Neural crest cell (in vitro differentiated cells): ENCODE data around the gene RBBP5. TPM values are rescaled to one million over a fixed set of nuclear protein-coding genes. Genes with fewer than 3 reads are reported as not detected.

Experiments
- DNase-seq: peaks from one replicate; pipeline ENCODE4 v3.0.0; 2021; ENCODE audit warnings: low read depth, mixed read lengths, low spot score
- H3K27ac Mint-ChIP-seq: one replicate; pipeline ENCODE4 v1.8.0; 2021; ENCODE audit warnings: mild to moderate bottlenecking, mixed read lengths; ENCODE audit not compliant: unreplicated experiment
- H3K27me3 Mint-ChIP-seq: 2 replicates; pipeline ENCODE4 v1.8.0; 2021; ENCODE audit warnings: low read depth, mild to moderate bottlenecking, mixed read lengths
- H3K36me3 Mint-ChIP-seq: 2 replicates; pipeline ENCODE4 v1.8.0; 2021; ENCODE audit warnings: low read depth, mild to moderate bottlenecking, mixed read lengths
- H3K4me1 Mint-ChIP-seq: 2 replicates; pipeline ENCODE4 v1.8.0; 2021; ENCODE audit warnings: mixed read lengths
- H3K4me3 Mint-ChIP-seq: one replicate; pipeline ENCODE4 v1.8.0; 2021; ENCODE audit warnings: mild to moderate bottlenecking, mixed read lengths
- H3K9me3 Mint-ChIP-seq: 2 replicates; pipeline ENCODE4 v1.8.0; 2021; ENCODE audit warnings: mixed read lengths
- total RNA-seq: library from RNA; stranded (reverse); gene quantifications from 2 replicates; pipeline ENCODE4 v1.2.1, GENCODE V29; 2021
- TF ChIP-seq, protein P1 (sequence below): fragments of 200-600 bp; sonication (generic); conservative IDR thresholded peaks from 2 replicates; pipeline ENCODE4 v1.5.0; 2021; ENCODE audit warnings: antibody characterized with exemption, mild to moderate bottlenecking

Gene RBBP5
- total RNA-seq, 1 donor from 2014 or later, result 22.8 TPM

DNA sequence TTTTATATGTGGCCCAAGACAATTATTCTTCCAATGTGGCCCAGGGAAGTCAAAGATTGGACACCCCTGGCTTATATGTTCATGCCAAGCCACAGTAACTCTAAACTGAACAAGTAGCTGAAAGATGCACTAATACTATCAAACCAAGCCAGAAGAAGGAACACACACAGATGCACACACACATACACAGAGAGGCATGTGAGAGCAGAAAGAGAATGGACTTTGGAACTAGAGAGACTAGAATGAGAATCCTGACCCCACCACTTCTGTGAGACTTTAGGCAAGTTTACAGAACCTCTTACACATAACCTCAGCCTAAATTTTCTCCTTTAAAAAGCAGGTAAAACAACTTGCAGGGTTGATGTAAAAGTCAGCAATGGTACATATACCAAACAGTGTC lies 26.4 kb downstream of the RBBP5 start:
- no peak for DNase-seq
- H3K36me3 Mint-ChIP-seq, result peaks cover 16% of the 10 kb centered on the region

DNA sequence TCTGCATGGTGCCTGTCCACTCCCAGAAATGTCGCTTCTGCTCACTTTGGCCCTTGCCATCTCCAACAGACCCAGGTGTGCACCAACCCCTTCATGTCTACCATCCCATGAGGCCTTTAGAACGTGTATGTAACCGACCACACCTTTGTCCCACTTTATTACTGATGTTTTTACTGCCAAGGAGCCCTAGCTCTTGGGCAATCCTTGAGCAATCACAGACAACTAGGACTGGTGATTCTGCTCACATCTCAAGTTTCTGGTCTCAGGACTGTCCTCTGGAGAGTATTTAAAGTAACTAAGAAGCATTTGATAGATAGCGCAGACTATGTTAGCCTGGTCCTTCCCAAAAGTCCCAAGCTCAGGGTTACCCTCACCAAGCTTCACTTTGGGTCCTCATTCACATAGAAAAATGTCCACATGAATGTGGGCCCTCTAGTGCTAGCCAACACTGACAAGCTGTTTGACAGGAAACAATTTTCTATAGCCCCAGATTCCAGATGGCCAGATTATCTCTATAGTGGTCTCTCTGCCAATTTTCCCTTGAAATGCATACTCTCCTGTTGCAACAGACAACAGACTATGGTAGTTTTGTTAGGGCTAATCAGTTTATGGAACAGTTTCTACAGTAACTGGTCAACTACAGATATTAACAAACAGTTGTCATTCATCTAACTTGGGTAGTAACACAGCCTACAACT lies 30.6 kb downstream of the RBBP5 start:
- DNase-seq, result no peak
- no peak overlapping the region for H3K4me3 Mint-ChIP-seq
- TF ChIP-seq, protein P1, sequence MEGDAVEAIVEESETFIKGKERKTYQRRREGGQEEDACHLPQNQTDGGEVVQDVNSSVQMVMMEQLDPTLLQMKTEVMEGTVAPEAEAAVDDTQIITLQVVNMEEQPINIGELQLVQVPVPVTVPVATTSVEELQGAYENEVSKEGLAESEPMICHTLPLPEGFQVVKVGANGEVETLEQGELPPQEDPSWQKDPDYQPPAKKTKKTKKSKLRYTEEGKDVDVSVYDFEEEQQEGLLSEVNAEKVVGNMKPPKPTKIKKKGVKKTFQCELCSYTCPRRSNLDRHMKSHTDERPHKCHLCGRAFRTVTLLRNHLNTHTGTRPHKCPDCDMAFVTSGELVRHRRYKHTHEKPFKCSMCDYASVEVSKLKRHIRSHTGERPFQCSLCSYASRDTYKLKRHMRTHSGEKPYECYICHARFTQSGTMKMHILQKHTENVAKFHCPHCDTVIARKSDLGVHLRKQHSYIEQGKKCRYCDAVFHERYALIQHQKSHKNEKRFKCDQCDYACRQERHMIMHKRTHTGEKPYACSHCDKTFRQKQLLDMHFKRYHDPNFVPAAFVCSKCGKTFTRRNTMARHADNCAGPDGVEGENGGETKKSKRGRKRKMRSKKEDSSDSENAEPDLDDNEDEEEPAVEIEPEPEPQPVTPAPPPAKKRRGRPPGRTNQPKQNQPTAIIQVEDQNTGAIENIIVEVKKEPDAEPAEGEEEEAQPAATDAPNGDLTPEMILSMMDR, result no peak
- H3K27me3 Mint-ChIP-seq, result no peaks in the 10 kb centered on the region
- no peaks in the 10 kb centered on the region for H3K4me1 Mint-ChIP-seq
- H3K9me3 Mint-ChIP-seq, result no peaks in the 10 kb centered on the region
- peaks cover 14% of the 10 kb centered on the region for H3K36me3 Mint-ChIP-seq
- no peak overlapping the region for H3K27ac Mint-ChIP-seq

More for the DNA sequence above, 26.4 kb downstream of the RBBP5 start:
- no peak overlapping the region for H3K4me3 Mint-ChIP-seq
- H3K27me3 Mint-ChIP-seq, result no peaks in the 10 kb centered on the region
- TF ChIP-seq, protein P1, result no peak
- no peaks in the 10 kb centered on the region for H3K4me1 Mint-ChIP-seq
- H3K27ac Mint-ChIP-seq, result no peak overlapping the region
- H3K9me3 Mint-ChIP-seq, result no peaks in the 10 kb centered on the region

DNA sequence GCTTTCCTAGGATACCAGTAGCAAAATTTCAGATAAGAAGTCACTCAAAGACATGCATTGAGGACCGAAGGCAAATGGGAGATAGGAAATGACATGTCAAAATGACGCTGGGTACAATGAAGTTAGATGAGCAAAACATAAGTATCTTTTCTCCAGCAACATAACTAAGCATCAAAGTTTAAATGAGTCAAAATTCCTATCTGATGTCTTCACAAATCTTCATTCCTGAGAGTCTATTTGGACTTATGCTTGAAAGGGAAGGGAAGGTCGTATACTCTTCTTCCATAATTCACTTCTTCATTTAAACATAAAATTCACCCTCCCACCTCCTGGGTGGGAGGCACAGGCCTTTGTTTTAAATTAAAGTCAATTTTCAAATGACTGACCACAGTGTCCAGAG lies 33.4 kb downstream of the RBBP5 start:
- no peak for DNase-seq
- H3K27ac Mint-ChIP-seq, result no peak overlapping the region
- no peaks in the 10 kb centered on the region for H3K27me3 Mint-ChIP-seq
- H3K9me3 Mint-ChIP-seq, result no peaks in the 10 kb centered on the region
- H3K4me1 Mint-ChIP-seq, result no peaks in the 10 kb centered on the region
- TF ChIP-seq, protein P1, result no peak
- no peak overlapping the region for H3K4me3 Mint-ChIP-seq
- peaks cover 22% of the 10 kb centered on the region for H3K36me3 Mint-ChIP-seq

DNA sequence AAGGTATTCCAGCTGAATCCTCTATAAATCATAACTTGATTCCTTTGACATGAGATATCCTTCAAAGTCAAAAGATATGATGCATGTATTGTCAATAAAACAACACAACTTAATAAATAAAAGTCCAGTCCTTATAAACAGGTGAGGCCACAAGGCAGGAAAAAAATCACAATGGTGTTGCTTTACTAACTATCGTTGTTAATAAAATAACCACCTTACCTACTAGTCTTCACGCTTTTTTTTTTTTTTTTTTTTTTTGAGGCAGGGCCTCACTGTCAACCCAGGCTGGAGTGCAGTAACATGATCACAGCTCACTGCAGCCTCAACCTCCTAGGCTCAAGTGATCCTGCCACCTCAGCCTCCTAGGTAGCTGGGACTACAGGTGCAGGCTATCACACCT lies 37.4 kb downstream of the RBBP5 start, which contains the start of gene TMEM81:
Gene TMEM81, minus strand, starts transcription at position 101 of the 400 bp plus-strand sequence. CDS start 140 bp downstream, outside the sequence.
- H3K36me3 Mint-ChIP-seq, result peaks cover 20% of the 10 kb centered on the region
- DNase-seq, result no peak
- no peak within 1 kb of the TSS for H3K27ac Mint-ChIP-seq
- no peaks in the 10 kb centered on the region for H3K4me1 Mint-ChIP-seq
- H3K9me3 Mint-ChIP-seq, result no peaks in the 10 kb centered on the region
- no peaks in the 10 kb centered on the region for H3K27me3 Mint-ChIP-seq
- no peak within 1 kb of the TSS for H3K4me3 Mint-ChIP-seq
- TF ChIP-seq, protein P1, result no peak

DNA sequence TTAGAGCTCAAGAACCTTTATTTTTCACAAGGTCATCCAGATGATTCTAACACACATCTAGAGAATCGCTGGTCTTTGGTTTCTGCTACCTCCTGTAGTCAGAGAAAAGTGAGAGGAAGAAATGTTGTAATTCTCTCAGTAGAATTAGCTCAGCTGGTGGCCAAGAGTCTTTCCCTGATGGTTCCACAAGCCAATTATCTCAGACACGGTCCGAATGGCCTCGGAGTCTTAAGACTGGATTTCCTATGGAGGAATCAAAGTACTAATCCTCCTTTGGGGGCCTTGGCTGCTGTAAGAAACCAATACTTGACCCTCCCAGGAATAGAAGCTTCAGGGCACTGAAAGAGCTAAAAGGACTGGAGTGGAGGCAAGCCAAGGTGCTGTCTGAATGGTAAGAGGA lies 39.3 kb downstream of the RBBP5 start:
- no peaks in the 10 kb centered on the region for H3K4me1 Mint-ChIP-seq
- no peaks in the 10 kb centered on the region for H3K9me3 Mint-ChIP-seq
- peaks cover 13% of the 10 kb centered on the region for H3K36me3 Mint-ChIP-seq
- no peak overlapping the region for H3K4me3 Mint-ChIP-seq
- TF ChIP-seq, protein P1, result no peak
- H3K27me3 Mint-ChIP-seq, result no peaks in the 10 kb centered on the region
- no peak overlapping the region for H3K27ac Mint-ChIP-seq
- DNase-seq, result no peak
